T-helper 2 cell treated with Interferon-gamma antibody and Interleukin-4, amounts not matched to agents 100 ng/mL and 5 ng/mL, for 36 hours (primary cell): Measurements from ENCODE around the gene VPS51. TPM values are rescaled to one million over a fixed set of nuclear protein-coding genes. Genes with fewer than 3 reads are reported as not detected.

ENCODE experiments used
- intact Hi-C: fragments of 100-400 bp; cut with micrococcal nuclease; formaldehyde crosslinking; loops from one replicate; pipeline ENCODE4 v1.15.1; 2023
- total RNA-seq: library from RNA; stranded (reverse); gene quantifications from 2 replicates; pipeline ENCODE4 v1.2.3, GENCODE V29; 2022

The VPS51 gene
- total RNA-seq, 1 donor from 2014 or later, result 139 TPM

DNA sequence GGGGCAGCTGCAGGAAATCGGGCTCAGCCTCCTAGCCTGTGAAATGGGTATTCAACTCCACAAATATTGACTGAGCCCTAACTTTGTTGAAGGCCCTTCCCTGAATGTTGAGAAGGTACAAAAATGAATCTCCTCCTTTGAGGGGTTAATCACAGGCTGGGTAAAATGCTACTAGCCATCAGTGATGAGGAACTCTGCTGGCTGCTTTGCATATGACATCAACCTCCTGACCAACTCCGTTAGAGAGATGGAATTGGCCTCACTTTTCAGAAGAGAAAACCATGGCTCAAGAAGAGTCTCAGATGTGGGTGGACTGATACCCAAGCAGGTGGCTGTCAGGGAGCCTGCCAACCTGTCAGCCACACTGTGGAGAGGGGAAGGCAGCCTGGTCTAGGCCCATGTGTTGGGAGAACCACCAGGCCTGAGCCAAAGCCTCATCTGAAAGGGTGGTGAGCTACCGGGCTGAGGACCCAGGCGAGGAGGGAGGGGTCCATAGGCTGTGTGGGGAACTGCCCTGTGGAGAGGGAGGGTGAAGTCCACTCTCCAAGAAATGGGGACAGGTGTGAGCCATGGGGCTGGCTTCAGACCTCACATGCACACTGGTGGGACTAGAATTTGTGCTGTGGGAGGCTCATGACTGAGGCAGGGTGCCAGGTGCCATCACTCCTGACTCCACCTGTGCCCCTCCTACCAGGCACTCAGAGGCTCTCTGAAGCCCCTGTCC is 23.9 kb upstream of the VPS51 start:
- intact Hi-C loops, result no loop called here

DNA sequence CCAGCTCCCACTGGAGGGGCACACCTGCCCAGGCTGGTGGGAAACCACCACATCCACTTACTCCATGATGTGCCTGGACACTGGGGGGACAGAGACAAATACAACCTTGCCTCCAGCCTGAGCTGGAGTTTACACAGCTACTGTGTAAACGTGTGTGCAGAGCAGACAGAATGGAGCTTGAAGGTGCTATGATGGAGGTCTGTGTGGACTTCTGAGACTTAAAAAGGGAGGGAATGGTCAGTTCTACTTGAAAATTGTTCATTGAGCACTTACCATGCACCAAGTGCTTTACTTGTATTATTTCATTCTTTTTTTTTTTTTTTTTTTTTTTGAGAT is 23.4 kb upstream of the VPS51 start:
- intact Hi-C loops, result no loop called here

DNA sequence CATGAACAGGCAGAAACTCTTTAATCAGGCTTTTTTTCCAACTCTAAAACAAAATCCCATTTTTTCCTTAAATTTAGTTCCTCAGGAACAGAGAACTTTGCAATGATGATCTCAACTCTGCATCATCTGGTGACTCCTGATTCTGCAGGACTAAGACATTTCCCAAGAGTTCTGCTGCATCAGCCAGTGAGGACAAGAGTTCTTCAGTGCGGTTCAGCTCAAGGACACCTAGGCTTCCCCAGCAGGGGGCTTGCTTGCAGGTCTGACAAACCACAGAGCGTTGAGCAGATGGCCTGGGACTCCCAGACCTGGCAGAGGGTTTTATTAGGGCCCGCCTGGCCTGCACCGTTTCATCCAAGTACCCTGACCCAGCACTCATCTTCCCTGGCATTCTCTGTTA is 18.6 kb upstream of the VPS51 start:
- intact Hi-C loops, result no loop called here

DNA sequence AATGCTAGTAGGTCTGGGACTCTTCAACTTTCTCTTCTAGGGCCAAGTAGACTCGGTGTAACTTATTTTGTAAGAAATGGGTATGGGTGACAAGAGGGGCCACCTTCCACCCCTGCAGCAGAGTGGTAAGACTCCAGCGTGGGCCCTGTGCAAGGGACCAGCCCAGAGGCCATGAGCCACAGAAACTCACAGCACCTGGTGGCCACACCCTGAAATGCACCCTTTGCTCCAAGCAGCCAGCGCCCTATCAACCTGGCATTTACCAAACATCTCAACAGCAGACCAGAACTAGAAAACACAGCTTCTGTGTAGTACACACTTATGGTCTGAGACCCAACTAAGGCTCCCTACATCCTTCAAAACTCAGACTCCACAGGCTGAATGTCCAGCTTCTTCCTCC is 17.9 kb upstream of the VPS51 start:
- intact Hi-C loops, result loop anchor here (1.0 kb wide), 1 partner anchor 65 kb away; no protein-coding TSS in a partner anchor

DNA sequence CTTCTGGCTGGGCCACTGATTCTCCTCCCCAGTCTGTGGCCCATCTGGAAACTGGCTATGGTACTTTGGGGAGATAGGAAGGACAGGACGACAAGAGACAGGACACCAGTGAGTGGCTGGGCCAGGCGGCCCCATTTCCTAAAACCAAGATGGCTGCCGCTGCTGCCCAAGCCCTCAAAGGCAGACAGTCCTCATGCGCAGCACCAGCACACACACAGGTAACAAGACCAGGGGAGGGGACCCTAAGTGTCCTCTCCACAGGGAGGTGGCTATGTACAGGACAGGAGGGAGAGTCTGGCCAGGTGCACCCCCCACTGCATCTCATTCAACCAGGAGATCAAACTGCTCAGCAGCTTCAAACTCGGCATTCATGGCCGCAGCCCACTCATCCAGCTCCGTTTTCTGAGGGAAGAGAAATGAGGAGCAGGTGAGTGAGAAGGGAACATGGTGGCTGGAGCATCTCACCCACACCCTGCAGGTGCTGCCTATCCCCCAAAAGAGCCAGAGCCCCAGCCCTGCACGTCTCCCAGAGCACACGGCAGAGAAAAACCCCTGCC is 17.1 kb upstream of the VPS51 start:
- intact Hi-C loops, result loop anchor here (1.0 kb wide), 1 partner anchor 66 kb away; no protein-coding TSS in a partner anchor

DNA sequence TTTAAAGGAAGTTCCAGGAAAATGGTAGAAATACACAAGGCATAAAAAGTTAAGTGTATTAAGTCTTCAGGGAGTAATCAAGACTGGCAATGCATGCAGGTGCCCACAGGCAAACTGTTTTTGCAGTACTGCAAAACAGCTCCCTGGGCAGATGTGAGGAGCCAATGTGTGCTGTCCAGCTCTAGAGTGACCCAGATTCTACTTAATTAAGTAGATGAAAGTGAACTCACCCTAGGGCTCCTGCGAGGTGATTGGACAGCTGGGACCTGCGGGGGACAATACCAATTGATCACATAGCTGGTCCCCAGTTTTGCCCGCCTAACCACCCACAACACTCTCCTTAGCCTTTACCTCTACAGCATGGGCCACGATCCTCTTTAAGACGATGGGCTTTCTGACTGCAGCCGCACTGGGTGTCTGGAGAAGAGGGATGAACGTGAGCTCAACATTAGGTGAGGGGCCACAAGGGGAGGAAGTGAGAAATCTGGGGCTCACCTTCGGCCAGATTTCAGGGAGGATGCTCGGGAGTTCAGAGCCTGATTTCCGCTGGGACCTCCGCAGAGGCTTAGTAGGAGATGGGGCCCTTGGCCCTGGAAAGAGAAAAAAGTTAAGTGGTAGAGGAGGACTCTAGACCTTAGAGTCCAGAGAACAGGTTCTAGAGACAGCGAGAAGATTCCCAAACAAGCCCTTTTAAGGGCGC is 12.7 kb upstream of the VPS51 start:
- intact Hi-C loops, result loop anchor here (5.0 kb wide), 1 partner anchor 166 kb away; the partner anchor contains the start of gene ATG2A

DNA sequence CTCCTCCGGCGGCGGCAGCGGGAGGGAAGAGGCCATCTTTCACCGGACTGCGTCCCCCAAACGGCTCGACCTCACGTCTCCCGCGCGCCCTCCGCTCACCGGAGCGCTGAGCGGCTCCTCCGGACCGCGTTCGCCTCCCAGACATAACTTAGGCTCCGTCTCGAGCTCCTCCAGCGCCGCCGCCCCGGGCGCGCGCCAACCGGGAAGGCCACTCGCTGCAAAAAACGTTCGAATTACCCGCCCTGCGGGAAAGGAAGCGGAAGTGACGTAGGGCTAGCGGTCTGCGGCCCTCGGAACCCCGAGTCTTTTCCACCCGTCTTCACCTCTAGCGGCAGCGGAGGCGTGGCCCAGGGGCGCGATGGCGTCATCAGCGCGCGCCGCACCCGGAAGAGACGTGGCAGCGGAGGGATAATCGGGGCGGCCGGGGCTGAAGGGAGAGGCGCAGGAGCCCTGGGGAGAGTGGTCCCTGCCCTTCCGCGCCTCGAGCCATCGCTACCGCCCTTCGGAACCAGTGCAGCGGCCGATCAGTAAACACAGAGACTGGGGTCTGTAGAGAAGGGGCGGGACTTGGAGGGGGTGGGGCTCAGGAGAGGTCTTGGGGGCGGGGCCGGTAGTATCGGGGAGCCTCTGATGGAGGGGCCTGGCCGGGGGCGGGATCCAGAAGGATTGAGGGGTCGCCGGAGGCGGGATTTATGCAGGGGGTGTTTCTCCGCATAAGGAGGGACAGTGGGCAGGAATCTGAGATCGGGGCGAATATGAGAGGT is 12.0 kb upstream of the VPS51 start, which contains the start of the genes CDCA5 and ZFPL1:
Gene CDCA5, minus strand, starts transcription at position 207 of the 764 bp plus-strand sequence. Its CDS starts 62 bp downstream, at position 145.
Gene ZFPL1, plus strand, starts transcription at position 389 of the 764 bp plus-strand sequence. CDS start 477 bp downstream, outside the sequence.
- intact Hi-C loops, result loop anchor here (1.0 to 5.0 kb wide), 7 partner anchors 12 to 167 kb away; partner anchors contain the start of genes ATG2A, FAU, MRPL49 and SAC3D1

DNA sequence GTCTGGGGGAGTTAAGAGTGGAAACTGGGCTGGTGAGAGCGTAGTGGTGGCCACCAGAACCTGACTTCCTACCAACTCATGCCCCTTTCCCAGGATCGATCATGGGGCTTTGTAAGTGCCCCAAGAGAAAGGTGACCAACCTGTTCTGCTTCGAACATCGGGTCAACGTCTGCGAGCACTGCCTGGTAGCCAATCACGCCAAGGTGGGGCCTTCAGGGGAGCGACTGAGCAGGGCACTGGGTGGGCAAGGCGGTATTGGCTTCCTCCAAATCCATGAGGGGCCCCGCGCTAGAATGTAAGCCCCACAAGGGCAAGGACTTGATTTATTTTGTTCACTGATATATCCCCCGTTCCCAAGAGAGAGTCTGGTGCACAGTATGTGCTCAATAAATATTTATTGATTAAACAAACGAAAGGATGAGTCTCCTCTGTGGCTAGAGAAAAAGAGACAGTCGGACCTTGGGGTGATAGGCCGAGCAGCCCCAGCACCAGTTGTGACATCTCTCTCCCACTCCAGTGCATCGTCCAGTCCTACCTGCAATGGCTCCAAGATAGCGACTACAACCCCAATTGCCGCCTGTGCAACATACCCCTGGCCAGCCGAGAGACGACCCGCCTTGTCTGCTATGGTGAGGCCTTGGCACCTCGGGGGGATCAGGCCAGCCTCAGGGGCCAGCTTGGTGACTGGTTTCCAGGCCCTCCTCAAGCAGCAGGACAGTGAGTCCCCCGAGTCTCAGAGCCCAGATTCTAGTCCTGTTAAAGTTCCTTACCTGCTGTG is 11.2 kb upstream of the VPS51 start:
- intact Hi-C loops, result loop anchor here (1.0 to 5.0 kb wide), 7 partner anchors 12 to 167 kb away; partner anchors contain the start of genes ATG2A, FAU, MRPL49 and SAC3D1

DNA sequence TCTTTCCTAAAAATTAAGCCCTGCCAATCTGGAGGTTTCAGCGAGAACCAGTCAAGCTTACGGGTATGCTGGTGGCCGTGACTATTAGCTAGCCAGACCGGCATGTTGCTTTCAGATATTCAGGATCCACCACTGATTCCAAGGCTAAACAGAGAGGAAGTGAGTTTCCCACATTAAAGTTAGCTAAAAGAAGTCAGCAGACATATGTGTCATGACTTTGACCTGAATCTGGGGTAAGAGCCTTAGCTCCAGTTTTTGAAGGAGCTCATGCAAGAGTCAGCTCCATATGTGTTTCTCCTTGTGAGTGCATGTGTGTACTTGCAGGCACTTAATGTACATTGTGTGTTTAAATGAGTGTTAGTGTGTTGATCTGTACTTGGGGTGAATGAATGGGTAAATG is 10.6 kb upstream of the VPS51 start:
- intact Hi-C loops, result no loop called here

DNA sequence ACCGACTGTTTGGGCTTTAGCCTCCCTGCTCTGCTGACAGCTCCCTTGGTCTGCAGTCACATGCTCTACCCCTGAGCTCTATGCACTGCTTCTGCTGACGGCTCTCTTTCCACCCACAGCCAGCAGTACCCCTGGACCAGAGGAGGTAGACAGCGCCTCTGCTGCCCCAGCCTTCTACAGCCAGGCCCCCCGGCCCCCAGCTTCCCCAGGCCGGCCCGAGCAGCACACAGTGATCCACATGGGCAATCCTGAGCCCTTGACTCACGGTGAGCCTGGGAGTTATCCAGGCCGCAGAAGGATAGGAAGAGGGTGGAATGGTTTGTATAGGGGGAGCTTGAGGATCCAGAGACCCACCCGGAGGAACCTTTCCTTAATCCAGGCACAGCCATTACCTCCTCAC is 9.2 kb upstream of the VPS51 start:
- intact Hi-C loops, result no loop called here

DNA sequence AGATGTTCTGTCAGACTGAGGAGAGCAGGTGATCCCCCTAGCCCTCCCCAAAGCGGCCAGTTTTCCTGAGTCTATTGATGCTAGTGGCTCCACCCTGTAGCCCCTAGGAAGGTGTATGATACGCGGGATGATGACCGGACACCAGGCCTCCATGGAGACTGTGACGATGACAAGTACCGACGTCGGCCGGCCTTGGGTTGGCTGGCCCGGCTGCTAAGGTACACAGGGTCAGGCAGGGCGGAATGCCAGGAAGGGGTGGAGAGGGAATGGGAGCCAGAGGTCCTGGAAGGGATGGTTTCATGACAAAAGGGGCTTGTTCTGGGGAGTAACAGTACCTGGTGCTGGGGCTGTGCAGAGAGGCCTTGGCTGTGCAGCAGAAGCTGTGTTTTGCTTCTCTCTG is 8.8 kb upstream of the VPS51 start:
- intact Hi-C loops, result no loop called here

DNA sequence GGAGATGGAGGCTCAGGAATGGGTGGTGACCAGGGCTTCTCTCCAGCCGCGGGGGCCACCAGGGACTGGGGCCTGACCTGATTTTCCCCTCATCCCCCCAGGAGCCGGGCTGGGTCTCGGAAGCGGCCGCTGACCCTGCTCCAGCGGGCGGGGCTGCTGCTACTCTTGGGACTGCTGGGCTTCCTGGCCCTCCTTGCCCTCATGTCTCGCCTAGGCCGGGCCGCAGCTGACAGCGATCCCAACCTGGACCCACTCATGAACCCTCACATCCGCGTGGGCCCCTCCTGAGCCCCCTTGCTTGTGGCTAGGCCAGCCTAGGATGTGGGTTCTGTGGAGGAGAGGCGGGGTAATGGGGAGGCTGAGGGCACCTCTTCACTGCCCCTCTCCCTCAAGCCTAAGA is 8.2 kb upstream of the VPS51 start:
- intact Hi-C loops, result no loop called here

DNA sequence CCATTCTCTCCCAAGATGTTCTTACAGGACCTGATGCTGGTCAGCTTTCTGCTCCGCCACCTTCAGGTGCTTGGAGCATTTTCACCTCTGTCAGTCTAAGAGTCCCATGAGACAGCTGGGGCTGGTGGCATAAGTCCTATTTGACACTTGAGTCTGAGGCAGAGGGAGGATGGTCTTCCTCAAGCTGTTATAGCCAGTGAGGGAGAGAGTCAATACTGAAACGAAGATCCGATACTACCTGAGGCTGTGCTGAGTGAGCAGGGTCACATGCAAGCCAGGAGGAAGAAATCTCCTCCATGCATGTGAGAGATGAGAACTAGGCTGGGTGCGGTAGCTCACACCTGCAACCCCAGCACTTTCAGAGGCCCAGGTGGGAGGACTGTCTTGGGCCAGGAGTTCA is 6.4 kb upstream of the VPS51 start:
- intact Hi-C loops, result no loop called here

DNA sequence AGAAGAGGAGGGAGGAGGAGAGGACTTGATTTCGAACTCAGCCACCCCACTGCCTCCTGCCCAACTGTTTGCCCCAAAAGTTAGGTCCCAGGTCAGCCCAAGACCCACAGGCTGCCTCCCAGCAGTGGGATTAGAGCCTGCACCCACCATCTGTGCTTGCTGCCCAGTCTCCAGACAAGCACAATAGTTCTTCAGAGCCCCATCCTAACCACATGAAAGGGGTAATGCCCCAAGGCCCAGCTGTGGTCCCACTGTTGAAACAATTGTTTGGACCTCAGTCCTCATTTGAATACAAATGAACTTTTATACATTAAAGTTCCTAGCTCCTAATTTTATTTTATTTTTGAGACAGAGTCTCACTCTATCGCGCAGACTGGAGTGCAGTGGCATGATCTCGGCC is 5.4 kb upstream of the VPS51 start:
- intact Hi-C loops, result no loop called here

DNA sequence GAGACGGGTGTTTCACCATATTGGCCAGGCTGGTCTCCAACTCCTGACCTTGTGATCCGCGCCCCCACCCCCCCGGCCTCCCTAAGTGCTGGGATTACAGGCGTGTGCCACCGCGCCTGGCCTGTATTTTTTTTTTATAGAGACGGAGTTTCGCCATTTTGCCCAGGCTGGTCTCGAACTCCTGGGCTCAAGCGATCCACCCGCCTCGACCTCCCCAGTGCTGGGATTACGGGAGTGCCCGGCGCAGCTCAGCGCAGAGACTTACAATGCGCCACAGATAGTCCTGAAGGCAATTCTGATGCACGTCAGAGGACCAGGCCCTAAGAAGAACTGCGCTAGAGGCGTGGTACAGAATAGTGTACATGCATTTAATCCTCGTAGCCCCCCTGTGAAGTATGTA is 587 bp upstream of the VPS51 start:
- intact Hi-C loops, result no loop called here

DNA sequence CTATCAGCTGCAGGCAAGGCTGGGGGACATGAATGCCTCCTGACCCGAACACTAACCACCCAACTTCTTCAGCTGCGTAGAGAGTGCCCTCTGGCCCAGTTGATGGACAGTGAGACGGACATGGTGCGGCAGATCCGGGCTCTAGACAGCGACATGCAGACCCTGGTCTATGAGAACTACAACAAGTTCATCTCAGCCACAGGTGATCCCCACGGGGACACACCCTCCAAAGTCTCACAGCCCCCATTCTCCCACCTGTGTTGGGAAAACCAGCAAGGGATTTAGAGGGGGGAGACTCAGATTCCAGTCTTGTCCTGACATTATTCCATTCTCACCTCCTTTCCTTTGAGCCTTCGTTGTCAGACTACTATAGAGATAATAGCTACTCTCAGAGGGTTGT is 912 bp downstream of the VPS51 start:
- intact Hi-C loops, result loop anchor here (1.0 kb wide), 5 partner anchors 13 to 70 kb away; partner anchors contain the start of genes CDCA5, SNX15, SYVN1 and TM7SF2

DNA sequence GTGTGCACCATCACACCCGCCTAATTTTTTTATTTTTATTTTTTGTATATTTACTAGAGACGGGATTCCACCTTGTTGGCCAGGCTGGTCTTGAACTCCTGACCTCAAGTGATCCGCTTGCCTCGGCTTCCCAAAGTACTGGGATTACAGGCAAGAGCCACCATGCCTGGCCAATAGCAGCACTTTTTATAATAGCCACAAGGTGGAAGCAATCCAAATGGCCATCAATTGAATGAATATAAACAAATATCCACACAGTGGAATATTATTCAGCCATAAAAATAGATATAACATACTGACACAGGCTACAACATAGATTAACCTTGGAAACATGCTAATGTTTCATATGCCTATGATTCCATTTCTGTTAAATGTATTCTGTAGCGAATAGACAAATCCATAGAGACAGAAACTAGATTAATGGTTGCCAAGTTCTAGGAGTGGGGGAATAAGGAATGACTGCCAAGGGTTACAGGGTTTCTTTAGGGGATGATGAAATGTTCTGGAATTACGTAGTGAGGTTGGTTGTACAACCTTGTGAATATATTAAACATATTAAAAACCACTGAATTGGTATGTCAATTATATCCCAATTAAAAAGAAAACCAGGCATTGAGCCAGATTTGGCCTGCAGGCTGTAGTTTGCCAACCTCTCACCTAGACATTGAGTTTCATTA is 4.8 kb downstream of the VPS51 start:
- intact Hi-C loops, result no loop called here

DNA sequence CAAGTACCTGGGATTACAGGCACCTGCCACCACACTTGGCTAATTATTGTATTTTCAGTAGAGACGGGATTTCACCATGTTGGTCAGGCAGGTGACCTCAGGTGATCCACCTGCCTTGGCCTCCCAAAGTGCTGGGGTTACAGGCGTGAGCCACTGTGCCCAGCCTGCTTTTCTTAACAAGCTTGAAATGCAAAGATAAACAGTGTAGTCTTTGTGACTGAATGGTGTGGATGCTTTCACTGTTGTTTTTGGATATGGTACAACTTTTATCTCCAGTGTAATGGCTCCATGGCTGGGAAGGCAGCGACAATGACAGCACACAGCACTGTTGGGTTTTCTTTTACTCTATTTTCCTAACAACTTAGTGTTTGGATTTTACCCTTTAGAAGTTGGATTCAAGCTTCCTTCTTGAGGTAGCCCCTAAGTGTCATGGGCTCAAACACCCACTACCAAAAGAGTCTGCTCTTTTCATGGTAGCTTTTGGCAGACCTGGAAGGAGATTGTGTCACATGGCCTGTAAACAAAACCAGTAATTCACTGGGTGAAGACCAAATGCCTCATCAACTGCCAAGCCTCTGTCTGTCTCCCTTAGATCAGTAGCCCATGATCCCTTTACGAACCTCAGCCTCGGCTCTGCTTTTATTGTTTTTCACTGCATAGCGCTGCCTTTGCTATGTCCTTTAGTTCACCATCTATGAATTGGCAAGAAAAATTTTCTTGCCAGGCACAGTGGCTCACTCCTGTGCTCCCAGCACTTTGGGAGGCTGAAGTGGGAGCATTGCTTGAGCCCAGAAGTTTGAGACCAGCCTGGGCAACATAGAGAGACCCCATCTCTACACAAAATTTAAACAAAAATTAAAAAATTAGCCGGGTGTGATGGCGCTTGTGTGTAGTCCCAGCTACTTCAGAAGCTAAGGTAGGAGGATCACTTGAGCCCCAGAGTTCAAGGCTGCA is 6.4 kb downstream of the VPS51 start:
- intact Hi-C loops, result no loop called here

DNA sequence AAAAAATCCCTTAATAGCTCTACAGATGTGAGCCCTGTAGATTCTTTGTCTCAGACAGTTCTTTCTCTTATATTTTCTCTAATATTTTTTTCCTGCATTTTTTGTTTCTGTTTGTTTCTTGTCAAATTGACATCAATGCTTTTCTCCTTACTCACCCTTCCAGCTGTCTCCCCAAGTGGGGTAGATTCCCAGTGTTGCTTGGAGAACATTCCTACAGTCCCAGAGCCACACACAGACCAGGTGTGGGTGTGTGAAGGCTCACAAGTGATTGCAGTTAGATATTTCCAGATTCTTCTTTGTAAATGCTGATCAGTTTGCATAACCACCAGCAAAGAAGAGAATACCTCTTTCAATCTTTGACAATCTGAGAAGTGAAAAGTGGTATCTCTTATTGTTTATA is 7.5 kb downstream of the VPS51 start:
- intact Hi-C loops, result no loop called here
